H9 (cell line): ENCODE data around the gene C8G. TPM values are rescaled to one million over a fixed set of nuclear protein-coding genes. Genes with fewer than 3 reads are reported as not detected.

Experiments
- DNase-seq: peaks from one replicate; pipeline ENCODE4 v3.0.0-alpha.2; 2017
- H2AFZ ChIP-seq: one replicate; pipeline ENCODE4 v1.6.1; 2013; ENCODE audit warnings: mild to moderate bottlenecking, low read length, control low read depth, moderate library complexity
- H2AK5ac ChIP-seq: 2 replicates; pipeline ENCODE4 v1.6.1; 2013; ENCODE audit warnings: low read length, control low read depth, mixed read lengths; ENCODE audit not compliant: insufficient read length
- H2BK120ac ChIP-seq: one replicate; pipeline ENCODE4 v1.6.1; 2013; ENCODE audit warnings: low read depth, mild to moderate bottlenecking, low read length, control low read depth, inconsistent platforms; ENCODE audit not compliant: poor library complexity, severe bottlenecking
- H2BK12ac ChIP-seq: 2 replicates; pipeline ENCODE4 v1.6.1; 2013; ENCODE audit warnings: low read length, control low read depth, mixed read lengths, low read depth; ENCODE audit not compliant: insufficient read length
- H2BK15ac ChIP-seq: 2 replicates; pipeline ENCODE4 v1.6.1; 2013; ENCODE audit warnings: low read depth, low read length, control low read depth
- H2BK20ac ChIP-seq: one replicate; pipeline ENCODE4 v1.6.1; 2013; ENCODE audit warnings: low read depth, mild to moderate bottlenecking, low read length, control low read depth, inconsistent platforms; ENCODE audit not compliant: poor library complexity, severe bottlenecking
- H2BK5ac ChIP-seq: 2 replicates; pipeline ENCODE4 v1.6.1; 2013; ENCODE audit warnings: low read length, control low read depth, mixed read lengths; ENCODE audit not compliant: insufficient read length
- H3K14ac ChIP-seq: 2 replicates; pipeline ENCODE4 v1.6.1; 2013; ENCODE audit warnings: low read length, control low read depth; ENCODE audit not compliant: insufficient read depth
- H3K18ac ChIP-seq: 2 replicates; pipeline ENCODE4 v1.6.1; 2013; ENCODE audit warnings: low read depth, mild to moderate bottlenecking, mixed read lengths, low read length, control low read depth; ENCODE audit not compliant: insufficient read length
- H3K23ac ChIP-seq: 2 replicates; pipeline ENCODE4 v1.6.1; 2013; ENCODE audit warnings: low read length, control low read depth, mixed read lengths, low read depth; ENCODE audit not compliant: insufficient read length
- H3K23me2 ChIP-seq: 2 replicates; pipeline ENCODE4 v1.6.1; 2013; ENCODE audit warnings: low read depth, mild to moderate bottlenecking, mixed read lengths, low read length, control low read depth; ENCODE audit not compliant: insufficient read length, poor library complexity, severe bottlenecking
- H3K27ac ChIP-seq: 2 replicates; pipeline ENCODE4 v1.5.1; 2013; ENCODE audit warnings: low read length, control low read depth, mixed read lengths, low read depth; ENCODE audit not compliant: insufficient read length
- H3K27me3 ChIP-seq: 2 replicates; pipeline ENCODE4 v1.6.1; 2013; ENCODE audit warnings: low read length, control low read depth, inconsistent platforms; ENCODE audit not compliant: insufficient read depth
- H3K4ac ChIP-seq: 2 replicates; pipeline ENCODE4 v1.6.1; 2013; ENCODE audit warnings: low read depth, mild to moderate bottlenecking, control low read depth, inconsistent platforms, low read length, moderate library complexity
- H3K4me1 ChIP-seq: 2 replicates; pipeline ENCODE4 v1.6.1; 2013; ENCODE audit warnings: low read length, control low read depth, inconsistent platforms; ENCODE audit not compliant: insufficient read depth
- H3K4me2 ChIP-seq: 2 replicates; pipeline ENCODE4 v1.6.1; 2013; ENCODE audit warnings: low read length, control low read depth, mixed read lengths; ENCODE audit not compliant: insufficient read length, insufficient read depth
- H3K56ac ChIP-seq: 2 replicates; pipeline ENCODE4 v1.6.1; 2013; ENCODE audit warnings: low read depth, mild to moderate bottlenecking, mixed read lengths, low read length, control low read depth; ENCODE audit not compliant: insufficient read length
- H3K79me1 ChIP-seq: 2 replicates; pipeline ENCODE4 v1.6.1; 2013; ENCODE audit warnings: low read depth, mild to moderate bottlenecking, moderate library complexity, low read length, control low read depth, inconsistent platforms; ENCODE audit not compliant: insufficient read depth, poor library complexity, severe bottlenecking
- H3K79me2 ChIP-seq: 2 replicates; pipeline ENCODE4 v1.6.1; 2013; ENCODE audit warnings: low read length, control low read depth, inconsistent platforms; ENCODE audit not compliant: insufficient read depth
- H3K9ac ChIP-seq: 2 replicates; pipeline ENCODE4 v1.6.1; 2013; ENCODE audit warnings: low read length, control low read depth, mixed read lengths; ENCODE audit not compliant: insufficient read length; ENCODE audit errors: extremely low read depth
- H3K9me3 ChIP-seq: one replicate; pipeline ENCODE4 v1.6.1; 2013; ENCODE audit warnings: low read depth, low read length, inconsistent platforms; ENCODE audit not compliant: control insufficient read depth
- H3T11ph ChIP-seq: one replicate; pipeline ENCODE4 v1.6.1; 2013; ENCODE audit warnings: mild to moderate bottlenecking, low read length, control low read depth, inconsistent platforms
- H4K20me1 ChIP-seq: one replicate; pipeline ENCODE4 v1.6.1; 2013; ENCODE audit not compliant: control insufficient read depth, insufficient read length, insufficient read depth
- H4K5ac ChIP-seq: 2 replicates; pipeline ENCODE4 v1.6.1; 2013; ENCODE audit warnings: low read depth, mild to moderate bottlenecking, mixed read lengths, low read length, control low read depth; ENCODE audit not compliant: insufficient read length
- H4K8ac ChIP-seq: replicated peaks from 2 replicates; pipeline ENCODE4 v1.6.1; 2013; ENCODE audit warnings: low read length, control low read depth, mixed read lengths, low read depth; ENCODE audit not compliant: insufficient read length
- H4K91ac ChIP-seq: 2 replicates; pipeline ENCODE4 v1.6.1; 2013; ENCODE audit warnings: low read depth, mild to moderate bottlenecking, moderate library complexity, mixed read lengths, low read length, control low read depth; ENCODE audit not compliant: insufficient read length
- H3K27ac Mint-ChIP-seq, 3 experiments: 2 replicates in 2 of 3; 3 replicates in 1 of 3; pipeline ENCODE4 v1.8.0; 2020 to 2021; ENCODE audit warnings: mixed read lengths in 3 of 3, mild to moderate bottlenecking in 1 of 3, moderate library complexity in 1 of 3
- H3K27me3 Mint-ChIP-seq: 2 replicates; pipeline ENCODE4 v1.8.0; 2021; ENCODE audit warnings: low read depth, mild to moderate bottlenecking, moderate library complexity, mixed read lengths
- H3K36me3 Mint-ChIP-seq, 3 experiments: 2 replicates in 2 of 3; 3 replicates in 1 of 3; pipeline ENCODE4 v1.8.0; 2020 to 2021; ENCODE audit warnings: low read depth in 3 of 3, mixed read lengths in 3 of 3; ENCODE audit not compliant: insufficient read depth in 1 of 3
- H3K4me1 Mint-ChIP-seq, 2 experiments: 2 replicates each; pipeline ENCODE4 v1.8.0; 2020; ENCODE audit warnings: mixed read lengths in 2 of 2
- H3K4me3 Mint-ChIP-seq, 2 experiments: 2 replicates in 1 of 2; 3 replicates in 1 of 2; pipeline ENCODE4 v1.8.0; 2020 to 2021; ENCODE audit warnings: mild to moderate bottlenecking in 2 of 2, mixed read lengths in 2 of 2, moderate library complexity in 1 of 2
- H3K9me3 Mint-ChIP-seq, 2 experiments: 2 replicates in 1 of 2; 3 replicates in 1 of 2; pipeline ENCODE4 v1.8.0; 2020; ENCODE audit warnings: mild to moderate bottlenecking in 2 of 2, mixed read lengths in 2 of 2, moderate library complexity in 1 of 2
- WGBS: extraction: QIAGEN DNeasy Blood & Tissue Kit; methylation state at CpG from one replicate; pipeline ENCODE4 v1.1.7; 2013; ENCODE audit warnings: missing lambda C conversion rate, low lambda C conversion rate, mixed read lengths; ENCODE audit not compliant: insufficient read length; ENCODE audit errors: extremely low coverage; 5-methylcytosine and 5-hydroxymethylcytosine counted together
- total RNA-seq: library from RNA; stranded (reverse); gene quantifications from 2 replicates; pipeline ENCODE4 v1.2.1, GENCODE V29; 2021
- TF ChIP-seq, protein P1 (sequence below): fragments of 200-600 bp; sonication (generic); conservative IDR thresholded peaks from 3 replicates; pipeline ENCODE4 v1.8.0; 2021; ENCODE audit warnings: antibody characterized with exemption, mild to moderate bottlenecking

Gene C8G
- total RNA-seq, 1 experiment from 2014 or later, result 0.96 TPM

DNA sequence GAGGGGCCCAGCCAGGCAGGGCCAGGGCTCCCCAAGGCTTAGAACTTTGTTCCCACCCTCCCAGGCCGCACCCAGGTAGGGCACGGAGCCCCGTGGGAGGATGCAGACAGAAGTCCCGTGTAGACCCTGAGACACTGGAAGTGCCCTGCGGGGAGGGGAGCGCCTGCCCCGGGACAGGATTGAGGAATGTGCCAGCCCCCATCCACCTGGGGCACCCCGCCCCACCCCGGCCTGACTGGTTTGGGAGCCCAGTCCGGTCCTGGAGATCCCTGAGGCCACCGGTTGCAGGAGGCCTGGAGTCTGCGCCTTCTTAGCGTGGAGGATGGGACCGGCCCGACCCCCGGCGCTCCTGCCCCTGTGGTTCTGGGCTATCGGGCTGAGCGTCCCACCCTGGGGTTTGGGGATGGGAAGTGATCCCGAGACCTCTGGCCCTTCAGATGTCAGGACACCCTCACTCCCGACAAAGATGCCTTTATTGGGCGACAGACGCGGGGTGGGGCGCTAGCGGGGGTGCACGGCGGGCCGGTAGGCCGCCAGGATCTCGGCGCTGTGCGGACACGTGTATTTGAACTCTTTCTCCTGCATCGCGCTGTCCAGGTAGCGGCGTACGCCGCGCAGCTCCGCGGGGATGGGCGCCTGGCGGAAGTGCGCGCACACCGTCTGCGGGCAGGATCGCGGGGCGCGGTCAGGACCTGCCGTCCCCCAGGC, 49.3 kb downstream of the C8G start:
- Histone ChIP-seq H2BK5ac (no peak overlapping the region), H3K27me3 (no peaks in the 10 kb centered on the region), H3K23ac (no peak overlapping the region), H4K20me1 (no peaks in the 10 kb centered on the region), H2AFZ (no peak overlapping the region), H4K91ac (no peak overlapping the region), H3K4ac (no peak overlapping the region), H3K79me2 (no peaks in the 10 kb centered on the region), H3T11ph (no peak overlapping the region), H4K5ac (no peak overlapping the region), H2BK12ac (no peak overlapping the region), H3K9me3 (no peaks in the 10 kb centered on the region), H2BK15ac (no peak overlapping the region), H3K4me2 (no peak overlapping the region), H2BK120ac (no peak overlapping the region), H3K4me1 (no peaks in the 10 kb centered on the region), H2BK20ac (no peak overlapping the region), H3K56ac (no peak overlapping the region), H3K27ac (no peak overlapping the region), H3K18ac (no peak overlapping the region), H4K8ac (no peak overlapping the region), H3K14ac (no peak overlapping the region), H3K23me2 (peaks cover 6% of the 10 kb centered on the region), H2AK5ac (no peak overlapping the region), H3K9ac (no peak overlapping the region), H3K79me1 (no peaks in the 10 kb centered on the region)
- peaks cover 28% of the 10 kb centered on the region for H3K27me3 Mint-ChIP-seq
- no peak for DNase-seq
- no peak overlapping the region for H3K4me3 Mint-ChIP-seq
- TF ChIP-seq, protein P1, sequence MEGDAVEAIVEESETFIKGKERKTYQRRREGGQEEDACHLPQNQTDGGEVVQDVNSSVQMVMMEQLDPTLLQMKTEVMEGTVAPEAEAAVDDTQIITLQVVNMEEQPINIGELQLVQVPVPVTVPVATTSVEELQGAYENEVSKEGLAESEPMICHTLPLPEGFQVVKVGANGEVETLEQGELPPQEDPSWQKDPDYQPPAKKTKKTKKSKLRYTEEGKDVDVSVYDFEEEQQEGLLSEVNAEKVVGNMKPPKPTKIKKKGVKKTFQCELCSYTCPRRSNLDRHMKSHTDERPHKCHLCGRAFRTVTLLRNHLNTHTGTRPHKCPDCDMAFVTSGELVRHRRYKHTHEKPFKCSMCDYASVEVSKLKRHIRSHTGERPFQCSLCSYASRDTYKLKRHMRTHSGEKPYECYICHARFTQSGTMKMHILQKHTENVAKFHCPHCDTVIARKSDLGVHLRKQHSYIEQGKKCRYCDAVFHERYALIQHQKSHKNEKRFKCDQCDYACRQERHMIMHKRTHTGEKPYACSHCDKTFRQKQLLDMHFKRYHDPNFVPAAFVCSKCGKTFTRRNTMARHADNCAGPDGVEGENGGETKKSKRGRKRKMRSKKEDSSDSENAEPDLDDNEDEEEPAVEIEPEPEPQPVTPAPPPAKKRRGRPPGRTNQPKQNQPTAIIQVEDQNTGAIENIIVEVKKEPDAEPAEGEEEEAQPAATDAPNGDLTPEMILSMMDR, result no peak
- H3K4me1 Mint-ChIP-seq, result peaks cover 11 to 15% of the 10 kb centered on the region in 2 experiments
- H3K36me3 Mint-ChIP-seq, result peaks cover 2 to 8% (median 2%) of the 10 kb centered on the region in 3 experiments; a peak in 5 of 7 replicates
- no CpG with 5 or more reads among the region's 54 CpGs for WGBS
- peaks cover 9 to 10% of the 10 kb centered on the region in 2 experiments; a peak in 3 of 5 replicates for H3K9me3 Mint-ChIP-seq
- H3K27ac Mint-ChIP-seq, result no peak overlapping the region
